Measurements from ENCODE around the gene ACLY.

Gene ACLY

GRCh38 chr17:41870627-41871026, 48.1 kb downstream of the ACLY start:
- no peak for TF ChIP-seq CTCF (IDR thresholded peaks at IDR 0.05; ENCODE audit: insufficient read depth, missing control alignments)
- FAIRE-seq (no peak), DNase-seq (ENCODE audit: insufficient read length, low spot score) (no peak)

DNA sequence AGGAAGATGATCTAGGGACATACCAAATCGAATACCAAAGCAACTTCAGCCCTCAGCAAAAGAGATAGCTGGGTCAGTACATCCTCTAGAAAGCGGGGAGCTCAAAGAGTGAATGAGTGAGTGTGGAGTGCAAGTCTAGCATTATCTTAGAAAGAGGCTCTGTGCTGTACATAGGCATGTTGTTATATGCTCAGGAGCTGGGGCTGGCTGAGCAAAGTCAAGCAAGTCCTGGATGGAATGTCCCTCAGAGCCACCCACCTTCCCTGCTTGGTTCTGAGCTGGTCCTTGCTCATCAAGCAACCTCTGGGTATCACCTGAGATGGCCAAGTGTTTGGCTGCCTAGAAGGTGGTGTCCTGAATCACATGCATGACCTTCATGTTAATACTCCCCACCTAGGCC, 48.7 kb downstream of the ACLY start:
- TF ChIP-seq CTCF (IDR thresholded peaks at IDR 0.05; ENCODE audit: insufficient read depth, missing control alignments) = no peak
- FAIRE-seq (no peak), DNase-seq (ENCODE audit: insufficient read length, low spot score) (no peak)

DNA sequence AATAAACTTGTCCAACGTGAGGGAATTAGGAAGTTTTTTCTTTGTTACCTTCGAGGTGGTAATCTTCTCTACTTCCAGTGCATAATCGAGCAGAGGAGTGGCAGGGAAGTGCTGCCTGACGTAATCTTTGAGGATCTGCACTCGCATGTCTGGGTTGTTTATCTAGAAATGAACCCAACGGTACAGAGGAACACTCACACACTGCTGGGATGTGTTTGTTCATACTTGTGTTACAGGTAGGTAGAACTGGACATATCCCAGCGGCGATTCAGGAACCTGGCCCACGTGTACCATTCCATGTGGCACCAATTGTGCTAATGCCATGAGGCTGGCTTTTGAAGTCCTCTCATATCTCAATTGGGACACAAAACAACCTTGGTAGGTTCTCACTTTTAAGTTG, 49.3 kb downstream of the ACLY start:
- no peak for TF ChIP-seq CTCF (IDR thresholded peaks at IDR 0.05; ENCODE audit: insufficient read depth, missing control alignments)
- no peak for FAIRE-seq
- no peak for DNase-seq (ENCODE audit: insufficient read length, low spot score)

GRCh38 chr17:41868568-41868967, 50.2 kb downstream of the ACLY start:
- no peak for TF ChIP-seq CTCF (IDR thresholded peaks at IDR 0.05; ENCODE audit: insufficient read depth, missing control alignments)
- DNase-seq (ENCODE audit: insufficient read length, low spot score) (no peak), FAIRE-seq (no peak)

GRCh38 chr17:41865596-41865893, 53.2 kb downstream of the ACLY start:
- TF ChIP-seq CTCF (IDR thresholded peaks at IDR 0.05; ENCODE audit: insufficient read depth, missing control alignments) = no peak
- FAIRE-seq (no peak), DNase-seq (ENCODE audit: insufficient read length, low spot score) (no peak)

DNA sequence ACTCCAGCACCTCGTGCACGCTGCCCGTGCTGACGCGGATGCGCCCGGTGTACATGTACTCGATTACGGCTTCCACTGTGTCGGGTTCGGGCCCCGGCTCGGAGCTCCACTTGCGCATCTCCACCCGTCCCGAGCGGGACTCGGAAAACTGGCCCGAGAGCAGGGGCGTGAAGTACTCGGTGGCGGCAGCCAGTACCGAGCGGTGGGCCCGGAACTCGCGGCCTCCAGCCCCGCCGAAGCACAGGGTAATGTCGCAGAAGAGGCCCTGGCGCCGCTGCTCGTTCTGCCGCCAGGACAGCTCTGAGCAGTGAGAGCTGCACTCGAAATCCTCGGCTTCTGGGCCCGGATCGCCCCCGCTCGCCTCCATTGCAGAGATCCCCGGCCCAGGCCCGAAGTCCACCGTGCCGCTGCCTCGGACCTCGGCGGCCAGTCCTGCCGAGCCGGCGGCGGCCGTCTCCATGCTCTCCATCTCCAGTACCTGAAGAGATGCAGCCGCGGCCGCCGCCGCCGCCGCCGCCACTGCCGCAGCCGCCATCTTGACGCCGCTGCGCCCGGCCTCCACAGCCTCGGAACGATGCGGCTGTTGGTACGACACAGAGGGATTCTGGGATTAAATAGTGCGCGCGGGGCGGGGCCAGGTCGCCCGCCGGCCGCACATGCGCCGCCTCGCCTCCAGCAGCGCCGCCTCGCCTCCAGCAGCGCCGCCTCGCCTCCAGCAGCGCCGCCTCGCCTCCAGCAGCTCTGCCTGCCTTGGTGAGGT, 53.7 kb downstream of the ACLY start, which contains the start of gene KLHL11:
Gene KLHL11, minus strand, starts transcription at position 588 of the 760 bp plus-strand sequence. Its CDS starts 53 bp downstream, at position 535.
- peak; percentile 80 for DNase-seq (ENCODE audit: insufficient read length, low spot score)
- FAIRE-seq = no peak
- no peak for TF ChIP-seq CTCF (IDR thresholded peaks at IDR 0.05; ENCODE audit: insufficient read depth, missing control alignments)

DNA sequence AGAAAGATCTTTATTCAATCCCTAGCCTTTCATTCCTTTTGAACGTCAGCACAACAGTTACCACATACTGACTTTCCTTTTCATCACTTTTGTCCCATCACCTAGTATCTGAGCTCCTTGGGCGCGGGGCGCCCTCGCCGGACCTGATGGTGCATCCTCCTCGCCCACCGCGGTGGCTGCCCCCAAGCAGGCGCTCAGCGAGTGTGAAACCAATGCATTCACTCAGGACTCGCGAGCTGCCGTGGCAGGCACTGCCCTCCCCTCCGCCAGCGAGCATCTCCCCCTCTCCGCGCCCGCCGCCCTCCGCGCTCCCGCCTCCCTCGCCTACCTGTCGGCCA, 54.3 kb downstream of the ACLY start:
- FAIRE-seq = no peak
- no peak for DNase-seq (ENCODE audit: insufficient read length, low spot score)

More for the DNA sequence above, 54.3 kb downstream of the ACLY start:
- TF ChIP-seq CTCF (IDR thresholded peaks at IDR 0.05; ENCODE audit: insufficient read depth, missing control alignments) = no peak

All from D721Med (cell line).